ENCODE data around the gene SLC38A2.

DNA sequence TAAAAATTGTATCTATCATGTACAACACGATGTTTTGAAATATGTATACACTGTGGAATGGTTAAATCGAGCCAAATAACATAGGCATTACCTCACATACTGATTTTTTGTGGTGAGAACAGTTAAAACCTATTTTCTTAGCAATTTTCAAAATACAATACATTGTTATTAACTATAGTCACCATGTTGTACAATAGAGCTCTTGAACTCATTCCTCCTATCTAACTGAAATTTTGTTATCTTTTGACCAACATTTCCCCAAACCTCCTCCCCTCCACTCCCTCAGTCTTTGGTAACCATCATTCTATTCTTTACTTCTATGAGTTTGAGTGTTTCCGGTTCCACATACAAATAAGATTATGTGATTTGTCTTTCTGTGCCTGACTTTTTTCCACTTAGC is 6.8 kb upstream of the SLC38A2 start:
- TF ChIP-seq EZH2 (IDR thresholded peaks at IDR 0.05; ENCODE audit: insufficient read depth, low read length), result no peak
- TF ChIP-seq, protein P1, sequence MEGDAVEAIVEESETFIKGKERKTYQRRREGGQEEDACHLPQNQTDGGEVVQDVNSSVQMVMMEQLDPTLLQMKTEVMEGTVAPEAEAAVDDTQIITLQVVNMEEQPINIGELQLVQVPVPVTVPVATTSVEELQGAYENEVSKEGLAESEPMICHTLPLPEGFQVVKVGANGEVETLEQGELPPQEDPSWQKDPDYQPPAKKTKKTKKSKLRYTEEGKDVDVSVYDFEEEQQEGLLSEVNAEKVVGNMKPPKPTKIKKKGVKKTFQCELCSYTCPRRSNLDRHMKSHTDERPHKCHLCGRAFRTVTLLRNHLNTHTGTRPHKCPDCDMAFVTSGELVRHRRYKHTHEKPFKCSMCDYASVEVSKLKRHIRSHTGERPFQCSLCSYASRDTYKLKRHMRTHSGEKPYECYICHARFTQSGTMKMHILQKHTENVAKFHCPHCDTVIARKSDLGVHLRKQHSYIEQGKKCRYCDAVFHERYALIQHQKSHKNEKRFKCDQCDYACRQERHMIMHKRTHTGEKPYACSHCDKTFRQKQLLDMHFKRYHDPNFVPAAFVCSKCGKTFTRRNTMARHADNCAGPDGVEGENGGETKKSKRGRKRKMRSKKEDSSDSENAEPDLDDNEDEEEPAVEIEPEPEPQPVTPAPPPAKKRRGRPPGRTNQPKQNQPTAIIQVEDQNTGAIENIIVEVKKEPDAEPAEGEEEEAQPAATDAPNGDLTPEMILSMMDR (IDR thresholded peaks at IDR 0.05; ENCODE audit: insufficient read depth, low read depth, low read length), result no peak
